ENCODE data around the gene SMARCB1. TPM values are rescaled to one million over a fixed set of nuclear protein-coding genes. Genes with fewer than 3 reads are reported as not detected.

The SMARCB1 gene
- polyA plus RNA-seq, 1 donor (not counting 4 experiments of a cell fraction or from before 2014, with no cell fraction given), result 95.2 TPM

GRCh38 chr22:23847991-23848864 is 61.5 kb downstream of the SMARCB1 start:
- Histone ChIP-seq H3K9me1 (ENCODE audit: control insufficient read depth, extremely low read depth, insufficient read depth, low read length) (no peaks in the 10 kb centered on the region), H2AFZ (ENCODE audit: control insufficient read depth, low read length) (no peak overlapping the region), H4K20me1 (ENCODE audit: control insufficient read depth, extremely low read depth, insufficient read depth, low read length) (no peaks in the 10 kb centered on the region), H3K27ac (ENCODE audit: control insufficient read depth, insufficient read depth, low read length) (no peak overlapping the region), H3K4me1 (ENCODE audit: control insufficient read depth, extremely low read depth, insufficient read depth, low read length) (peaks cover 18% of the 10 kb centered on the region), H3K9ac (ENCODE audit: control insufficient read depth, extremely low read depth, insufficient read depth, low read length) (no peak overlapping the region), H3K4me3 (ENCODE audit: control insufficient read depth in 2 of 3, extremely low read depth in 1 of 3, insufficient read depth in 2 of 3, low read depth in 1 of 3, low read length in 3 of 3) (no peak overlapping the region), H3K79me2 (ENCODE audit: control insufficient read depth, insufficient read depth, low read length) (no peaks in the 10 kb centered on the region), H3K36me3 (ENCODE audit: control insufficient read depth in 2 of 2, extremely low read depth in 1 of 2, insufficient read depth in 2 of 2, low read length in 2 of 2) (no peaks in the 10 kb centered on the region), H3K27me3 (ENCODE audit: control insufficient read depth, extremely low read depth, insufficient read depth, low read length) (peaks cover 6% of the 10 kb centered on the region), H3K4me2 (ENCODE audit: control insufficient read depth, extremely low read depth, insufficient read depth, low read depth, low read length) (no peak overlapping the region), H3K9me3 (ENCODE audit: control insufficient read depth, low read depth, low read length) (no peaks in the 10 kb centered on the region)
- dilution Hi-C loops (cut with MboI; ENCODE audit: extremely low pct_ligation_motif_present, low sequenced_read_pairs), result no loop called here
- FAIRE-seq (no peak), DNase-seq (ENCODE audit: low read depth, low spot score) (no peak)
- no peak for TF ChIP-seq EZH2 (IDR thresholded peaks at IDR 0.05; ENCODE audit: low read length)
- TF ChIP-seq CTCF (optimal IDR thresholded peaks at IDR 0.05 in 1 of 3, IDR thresholded peaks at IDR 0.05 in 1 of 3, conservative IDR thresholded peaks at IDR 0.05 in 1 of 3; ENCODE audit: extremely low read depth in 1 of 3, insufficient read depth in 2 of 3, low read length in 3 of 3), result no peak

GRCh38 chr22:23849009-23850006 is 62.5 kb downstream of the SMARCB1 start:
- DNase-seq (ENCODE audit: low read depth, low spot score), result no peak
- dilution Hi-C loops (cut with MboI; ENCODE audit: extremely low pct_ligation_motif_present, low sequenced_read_pairs), result no loop called here
- H3K27me3 ChIP-seq (ENCODE audit: control insufficient read depth, extremely low read depth, insufficient read depth, low read length), result peaks cover 6% of the 10 kb centered on the region
- peak overlapping the region; percentile 2 for H3K4me2 ChIP-seq (ENCODE audit: control insufficient read depth, extremely low read depth, insufficient read depth, low read depth, low read length)
- no peaks in the 10 kb centered on the region for H3K9me3 ChIP-seq (ENCODE audit: control insufficient read depth, low read depth, low read length)
- no peaks in the 10 kb centered on the region for H3K9me1 ChIP-seq (ENCODE audit: control insufficient read depth, extremely low read depth, insufficient read depth, low read length)
- no peaks in the 10 kb centered on the region for H4K20me1 ChIP-seq (ENCODE audit: control insufficient read depth, extremely low read depth, insufficient read depth, low read length)
- H3K27ac ChIP-seq (ENCODE audit: control insufficient read depth, insufficient read depth, low read length), result no peak overlapping the region
- H2AFZ ChIP-seq (ENCODE audit: control insufficient read depth, low read length), result no peak overlapping the region
- TF ChIP-seq CTCF (optimal IDR thresholded peaks at IDR 0.05 in 1 of 3, IDR thresholded peaks at IDR 0.05 in 1 of 3, conservative IDR thresholded peaks at IDR 0.05 in 1 of 3; ENCODE audit: extremely low read depth in 1 of 3, insufficient read depth in 2 of 3, low read length in 3 of 3) (peak; percentile 79 to 99 (median 86)), EZH2 (IDR thresholded peaks at IDR 0.05; ENCODE audit: low read length) (no peak)
- H3K4me3 ChIP-seq (ENCODE audit: control insufficient read depth in 2 of 3, extremely low read depth in 1 of 3, insufficient read depth in 2 of 3, low read depth in 1 of 3, low read length in 3 of 3), result no peak overlapping the region
- peaks cover 18% of the 10 kb centered on the region for H3K4me1 ChIP-seq (ENCODE audit: control insufficient read depth, extremely low read depth, insufficient read depth, low read length)
- no peaks in the 10 kb centered on the region for H3K36me3 ChIP-seq (ENCODE audit: control insufficient read depth in 2 of 2, extremely low read depth in 1 of 2, insufficient read depth in 2 of 2, low read length in 2 of 2)
- H3K9ac ChIP-seq (ENCODE audit: control insufficient read depth, extremely low read depth, insufficient read depth, low read length), result no peak overlapping the region
- no peaks in the 10 kb centered on the region for H3K79me2 ChIP-seq (ENCODE audit: control insufficient read depth, insufficient read depth, low read length)
- no peak for FAIRE-seq

All from keratinocyte (primary cell).